ENCODE data around the gene BPIFB3.

BPIFB3 gene, protein sequence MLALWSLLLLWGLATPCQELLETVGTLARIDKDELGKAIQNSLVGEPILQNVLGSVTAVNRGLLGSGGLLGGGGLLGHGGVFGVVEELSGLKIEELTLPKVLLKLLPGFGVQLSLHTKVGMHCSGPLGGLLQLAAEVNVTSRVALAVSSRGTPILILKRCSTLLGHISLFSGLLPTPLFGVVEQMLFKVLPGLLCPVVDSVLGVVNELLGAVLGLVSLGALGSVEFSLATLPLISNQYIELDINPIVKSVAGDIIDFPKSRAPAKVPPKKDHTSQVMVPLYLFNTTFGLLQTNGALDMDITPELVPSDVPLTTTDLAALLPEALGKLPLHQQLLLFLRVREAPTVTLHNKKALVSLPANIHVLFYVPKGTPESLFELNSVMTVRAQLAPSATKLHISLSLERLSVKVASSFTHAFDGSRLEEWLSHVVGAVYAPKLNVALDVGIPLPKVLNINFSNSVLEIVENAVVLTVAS

DNA sequence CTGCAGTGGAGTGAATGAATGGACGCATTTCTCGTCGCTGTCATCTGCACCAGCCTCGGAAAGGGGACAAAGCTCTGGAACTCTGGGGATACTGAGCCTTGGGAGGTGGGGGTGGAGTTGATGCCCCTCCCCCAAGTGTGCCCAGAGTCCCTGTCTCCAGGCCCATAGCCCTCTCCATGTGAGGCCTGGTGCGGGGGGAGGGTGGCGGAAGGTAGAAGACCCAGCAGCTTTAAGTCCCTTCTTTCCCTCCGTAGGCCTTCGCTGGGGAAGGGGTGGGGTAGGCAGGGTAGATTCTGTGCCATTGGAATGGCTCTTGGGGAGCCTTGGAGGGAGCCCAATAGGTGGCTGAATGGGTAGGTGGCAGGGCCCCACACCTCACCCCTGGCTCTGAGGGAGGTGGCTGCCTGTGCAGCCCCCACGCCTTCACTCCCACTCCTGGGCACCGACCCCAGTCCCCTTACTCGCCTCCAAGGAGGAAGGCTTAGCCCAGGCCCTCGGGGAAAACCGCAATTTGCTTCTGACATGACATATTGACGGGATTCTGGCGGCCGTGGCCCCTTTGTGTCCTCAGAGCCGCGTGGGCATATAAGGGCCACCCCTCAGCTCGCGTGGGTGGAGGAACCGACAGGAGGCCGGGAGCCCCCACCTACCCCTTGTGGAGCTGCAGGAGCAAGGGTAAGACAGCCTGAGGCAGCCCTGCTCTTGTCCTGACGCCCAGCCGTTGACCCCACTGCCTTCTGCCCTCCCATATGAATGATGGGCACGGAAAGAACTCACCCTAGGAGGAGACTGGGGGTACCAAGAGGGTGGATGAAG, at the start of gene BPIFB3:
Gene BPIFB3, plus strand, starts transcription at position 613 of the 816 bp plus-strand sequence. CDS start 1,533 bp downstream, outside the sequence.
- H3K4me3 Mint-ChIP-seq = no peak within 1 kb of the TSS
- H3K36me3 Mint-ChIP-seq = no peaks in the 10 kb centered on the region
- no peak for DNase-seq
- CTCF ChIA-PET = no interaction called here
- H3K27me3 Mint-ChIP-seq = peaks cover 4% of the 10 kb centered on the region
- no peaks in the 10 kb centered on the region for H3K9me3 Mint-ChIP-seq
- no peaks in the 10 kb centered on the region for H3K4me1 Mint-ChIP-seq
- H3K27ac Mint-ChIP-seq = no peak within 1 kb of the TSS

- no peak within 1 kb of the TSS for H3K27ac Mint-ChIP-seq
- H3K4me1 Mint-ChIP-seq = peaks cover 2% of the 10 kb centered on the region
- peaks cover 9% of the 10 kb centered on the region for H3K27me3 Mint-ChIP-seq
- CTCF ChIA-PET = interaction anchor here (0.7 to 4.1 kb wide), 19 partner anchors 9 to 214 kb away, joined by 3 to 39 read pairs (median 3); no protein-coding TSS in a partner anchor
- H3K4me3 Mint-ChIP-seq = no peak within 1 kb of the TSS
- DNase-seq = no peak
- no peaks in the 10 kb centered on the region for H3K36me3 Mint-ChIP-seq
- peaks cover 3% of the 10 kb centered on the region for H3K9me3 Mint-ChIP-seq
Observed at GRCh38 chr20:33004141-33004751, 49.5 kb upstream of the BPIFB3 start, which contains the start of gene SUN5. SUN5 (minus strand) TSS chr20:33004433; CDS start chr20:33004340, 93 bp downstream.

DNA sequence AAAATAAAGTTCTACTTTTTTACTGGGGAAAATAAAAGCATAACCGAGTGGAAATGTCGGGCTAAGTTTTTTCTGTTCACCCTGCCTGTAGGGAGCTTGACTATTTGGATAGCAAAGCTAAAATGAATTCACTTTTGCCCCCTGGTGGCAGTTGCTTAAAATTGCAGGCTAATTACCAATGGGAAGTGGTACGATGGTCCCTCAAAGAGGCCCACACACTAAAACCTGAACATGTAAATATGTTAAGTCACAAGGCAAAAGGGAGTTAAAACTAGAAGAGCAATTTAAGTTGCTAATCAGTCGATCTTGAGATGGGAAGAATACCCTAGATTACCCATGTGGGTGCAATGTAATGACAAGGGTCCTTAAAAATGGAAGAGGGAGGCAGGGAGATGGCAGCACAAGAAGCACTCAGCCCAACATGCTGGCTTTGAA, 48.6 kb upstream of the BPIFB3 start:
- peak; percentile 45 for DNase-seq
- CTCF ChIA-PET = interaction anchor here (0.8 to 4.1 kb wide), 18 partner anchors 8 to 215 kb away, joined by 3 to 39 read pairs (median 4); no protein-coding TSS in a partner anchor
- peaks cover 3% of the 10 kb centered on the region for H3K9me3 Mint-ChIP-seq

GRCh38 chr20:33005908-33006775, 47.6 kb upstream of the BPIFB3 start:
- CTCF ChIA-PET = interaction anchor here (1.0 to 4.1 kb wide), 2 partner anchors 60 to 105 kb away, joined by 3 to 39 read pairs; no protein-coding TSS in a partner anchor
- H3K4me3 Mint-ChIP-seq = no peak overlapping the region

More for the DNA sequence above, 48.6 kb upstream of the BPIFB3 start:
- H3K4me1 Mint-ChIP-seq = peaks cover 2% of the 10 kb centered on the region
- peaks cover 6% of the 10 kb centered on the region for H3K27me3 Mint-ChIP-seq
- H3K27ac Mint-ChIP-seq = no peak overlapping the region
- no peak overlapping the region for H3K4me3 Mint-ChIP-seq
- no peaks in the 10 kb centered on the region for H3K36me3 Mint-ChIP-seq

GRCh38 chr20:33006776-33007375, 46.8 kb upstream of the BPIFB3 start:
- H3K4me3 Mint-ChIP-seq = no peak overlapping the region
- CTCF ChIA-PET = interaction anchor here (1.0 to 4.1 kb wide), 2 partner anchors 61 to 105 kb away, joined by 3 to 39 read pairs; no protein-coding TSS in a partner anchor
- H3K9me3 Mint-ChIP-seq = peaks cover 3% of the 10 kb centered on the region
- no peaks in the 10 kb centered on the region for H3K36me3 Mint-ChIP-seq
- H3K4me1 Mint-ChIP-seq = no peaks in the 10 kb centered on the region
- H3K27me3 Mint-ChIP-seq = peaks cover 4% of the 10 kb centered on the region
- DNase-seq = no peak
- H3K27ac Mint-ChIP-seq = no peak overlapping the region

More at GRCh38 chr20:33005908-33006775, 47.6 kb upstream of the BPIFB3 start:
- DNase-seq = no peak
- no peak overlapping the region for H3K27ac Mint-ChIP-seq
- H3K36me3 Mint-ChIP-seq = no peaks in the 10 kb centered on the region
- H3K27me3 Mint-ChIP-seq = peaks cover 4% of the 10 kb centered on the region
- peaks cover 3% of the 10 kb centered on the region for H3K9me3 Mint-ChIP-seq
- no peaks in the 10 kb centered on the region for H3K4me1 Mint-ChIP-seq

DNA sequence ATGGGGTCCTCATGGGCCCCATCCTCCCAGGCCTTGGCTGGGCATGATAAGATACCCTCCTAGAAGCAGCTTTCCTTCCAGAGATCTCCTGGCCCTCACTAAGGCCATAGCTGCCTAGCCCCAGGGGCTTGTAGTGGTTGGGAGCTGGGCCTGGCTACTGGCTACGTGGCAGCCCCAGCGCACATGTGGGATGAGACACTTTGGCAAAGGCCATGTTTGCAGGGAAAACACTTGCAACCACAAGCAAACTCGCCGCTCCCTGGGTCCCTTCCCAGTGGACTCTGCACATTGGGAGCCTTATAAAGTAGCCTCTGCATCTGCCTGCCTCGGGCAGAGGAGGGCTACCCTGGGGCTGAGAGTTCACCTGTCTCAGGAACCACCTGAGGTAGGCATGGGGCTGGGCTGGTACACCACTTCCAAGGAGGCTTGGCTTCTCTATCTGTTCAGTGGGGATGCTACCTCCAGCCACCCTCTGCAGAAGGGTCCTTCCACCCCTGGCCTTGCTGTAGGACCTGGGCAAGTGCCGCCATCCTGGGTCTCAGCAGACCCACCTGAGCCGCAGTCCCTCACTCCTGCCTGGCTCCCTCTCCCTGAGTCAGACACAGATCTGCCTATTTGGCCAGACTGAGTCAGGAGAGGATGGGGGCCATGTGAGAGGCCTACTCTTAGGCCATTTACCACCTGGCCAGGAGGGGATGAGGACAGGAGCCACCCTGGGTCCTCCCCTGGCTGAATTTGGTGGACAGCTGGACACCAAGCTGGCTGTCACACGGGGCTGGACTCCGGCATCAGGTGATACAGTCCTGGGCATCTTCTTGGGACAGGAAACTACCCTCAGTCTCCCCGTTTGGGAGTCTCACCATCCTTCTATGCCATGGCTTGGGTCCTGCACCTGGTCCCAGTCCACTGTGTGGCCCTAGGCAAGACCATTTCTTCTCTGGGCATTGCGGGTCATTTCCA, 46.0 kb upstream of the BPIFB3 start, which contains the start of gene BPIFB2:
Gene BPIFB2, plus strand, starts transcription at position 329 of the 960 bp plus-strand sequence. CDS start 871 bp downstream, outside the sequence.
- H3K27me3 Mint-ChIP-seq = peaks cover 4% of the 10 kb centered on the region
- CTCF ChIA-PET = interaction anchor here (4.1 kb wide), 1 partner anchor 106 kb away, joined by 39 read pairs; no protein-coding TSS in a partner anchor

DNA sequence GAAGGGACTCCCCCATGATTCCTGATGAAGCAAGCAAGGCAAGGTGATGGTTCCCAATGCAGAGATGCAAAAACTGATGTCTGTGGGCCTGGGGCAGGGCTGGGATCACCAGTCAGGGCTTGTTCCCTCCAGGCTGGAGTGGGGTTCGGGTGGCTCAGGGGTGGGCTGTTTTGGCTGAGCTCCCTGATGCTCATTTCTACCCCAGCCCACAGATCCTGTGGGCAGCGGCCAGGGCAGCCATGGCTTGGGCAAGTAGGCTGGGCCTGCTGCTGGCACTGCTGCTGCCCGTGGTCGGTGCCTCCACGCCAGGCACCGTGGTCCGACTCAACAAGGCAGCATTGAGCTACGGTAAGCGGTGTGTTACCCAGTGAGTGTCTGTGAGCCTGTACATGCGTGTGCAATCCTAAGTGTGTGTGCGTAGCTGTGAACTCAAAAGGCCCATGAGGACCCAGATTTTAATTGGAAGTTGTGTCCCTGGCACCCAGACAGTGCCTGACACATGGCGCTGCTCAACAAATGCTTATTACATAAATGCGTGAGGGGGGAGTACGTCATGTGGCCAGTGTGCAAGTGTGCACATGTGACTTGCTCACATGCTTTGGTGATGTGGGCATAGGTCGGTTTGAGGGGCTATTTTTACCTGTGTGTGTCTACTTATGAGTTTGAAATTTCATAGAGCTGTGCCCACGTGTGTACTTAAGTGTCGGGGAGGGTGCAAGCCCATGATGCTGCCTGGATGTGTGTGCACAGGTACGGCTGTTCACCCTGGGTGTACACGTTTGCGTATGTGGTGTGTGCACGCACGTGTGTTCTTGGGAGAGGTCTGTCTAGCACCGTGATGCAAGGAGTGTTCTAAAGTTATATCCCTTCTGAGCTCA, 45.1 kb upstream of the BPIFB3 start:
- no peak for DNase-seq
- H3K4me3 Mint-ChIP-seq = no peak overlapping the region
- H3K36me3 Mint-ChIP-seq = no peaks in the 10 kb centered on the region
- H3K27ac Mint-ChIP-seq = no peak overlapping the region
- CTCF ChIA-PET = interaction anchor here (1.5 kb wide), 1 partner anchor 106 kb away, joined by 3 read pairs; no protein-coding TSS in a partner anchor
- H3K27me3 Mint-ChIP-seq = peaks cover 4% of the 10 kb centered on the region
- no peaks in the 10 kb centered on the region for H3K4me1 Mint-ChIP-seq
- H3K9me3 Mint-ChIP-seq = peaks cover 3% of the 10 kb centered on the region

More for the DNA sequence above, 46.0 kb upstream of the BPIFB3 start, which contains the start of gene BPIFB2:
- Mint-ChIP-seq H3K27ac (no peak within 1 kb of the TSS), H3K4me1 (no peaks in the 10 kb centered on the region), H3K36me3 (no peaks in the 10 kb centered on the region), H3K9me3 (peaks cover 3% of the 10 kb centered on the region), H3K4me3 (no peak within 1 kb of the TSS)
- no peak for DNase-seq

GRCh38 chr20:33009214-33010132, 44.2 kb upstream of the BPIFB3 start:
- peaks cover 4% of the 10 kb centered on the region for H3K27me3 Mint-ChIP-seq
- no peaks in the 10 kb centered on the region for H3K36me3 Mint-ChIP-seq
- peaks cover 3% of the 10 kb centered on the region for H3K9me3 Mint-ChIP-seq
- no peak overlapping the region for H3K4me3 Mint-ChIP-seq
- no peaks in the 10 kb centered on the region for H3K4me1 Mint-ChIP-seq
- CTCF ChIA-PET = interaction anchor here (1.5 kb wide), 1 partner anchor 107 kb away, joined by 3 read pairs; no protein-coding TSS in a partner anchor
- no peak overlapping the region for H3K27ac Mint-ChIP-seq
- no peak for DNase-seq

DNA sequence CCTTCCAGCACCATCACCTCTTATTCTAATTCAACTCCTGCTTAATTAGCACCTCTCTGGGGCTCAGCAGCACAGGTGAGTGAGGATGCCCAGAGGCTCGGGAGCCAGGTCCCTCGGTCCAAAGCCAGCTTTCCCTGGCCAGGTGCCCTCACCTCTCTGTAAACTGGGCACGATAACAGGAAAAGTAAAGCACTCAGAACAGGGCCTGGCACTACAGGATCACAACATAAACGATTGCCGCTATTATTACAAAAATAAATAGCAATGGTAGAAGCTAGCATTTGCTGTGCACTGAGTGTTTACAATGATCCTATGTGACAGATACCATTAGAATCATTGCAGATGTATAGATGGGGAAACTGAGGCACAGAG, 43.6 kb upstream of the BPIFB3 start:
- H3K4me3 Mint-ChIP-seq = no peak overlapping the region
- no peaks in the 10 kb centered on the region for H3K36me3 Mint-ChIP-seq
- H3K4me1 Mint-ChIP-seq = no peaks in the 10 kb centered on the region
- CTCF ChIA-PET = no interaction called here
- peaks cover 3% of the 10 kb centered on the region for H3K9me3 Mint-ChIP-seq
- peaks cover 4% of the 10 kb centered on the region for H3K27me3 Mint-ChIP-seq
- no peak for DNase-seq
- H3K27ac Mint-ChIP-seq = no peak overlapping the region

GRCh38 chr20:33010674-33011449, 42.8 kb upstream of the BPIFB3 start:
- Mint-ChIP-seq H3K27ac (no peak overlapping the region), H3K4me3 (no peak overlapping the region), H3K4me1 (no peaks in the 10 kb centered on the region), H3K9me3 (no peaks in the 10 kb centered on the region), H3K27me3 (peaks cover 8% of the 10 kb centered on the region), H3K36me3 (no peaks in the 10 kb centered on the region)
- no peak for DNase-seq
- CTCF ChIA-PET = no interaction called here
